ENCODE measurements around the gene CACNA2D1. TPM values are rescaled to one million over a fixed set of nuclear protein-coding genes. Genes with fewer than 3 reads are reported as not detected.

Gene CACNA2D1
- total RNA-seq, 4 donors from 2014 or later: 29.8 to 47.6 (median 36.6) TPM

GRCh38 chr7:82358009-82358578 is 85.5 kb downstream of the CACNA2D1 start:
- H3K4me3 ChIP-seq: no peak overlapping the region
- TF ChIP-seq POLR2AphosphoS5 (IDR thresholded peaks at IDR 0.05) (no peak), POLR2A (IDR thresholded peaks at IDR 0.05) (no peak), CTCF (IDR thresholded peaks at IDR 0.05) (no peak), EP300 (IDR thresholded peaks at IDR 0.05) (no peak)
- ATAC-seq: no peak
- no peaks in the 10 kb centered on the region for H3K9me3 ChIP-seq
- 41 to 81% methylated on average over 2 of the region's 2 CpGs for WGBS, 2 donors (ENCODE audit: low coverage in 1 of 2)
- H3K36me3 ChIP-seq: no peaks in the 10 kb centered on the region
- no peak overlapping the region for H3K27ac ChIP-seq
- peaks cover 0 to 34% (median 2%) of the 10 kb centered on the region in 3 donors for H3K4me1 ChIP-seq
- no peaks in the 10 kb centered on the region for H3K27me3 ChIP-seq

- WGBS, 2 donors (ENCODE audit: low coverage in 1 of 2): 37 to 38% methylated on average over 5 of the region's 5 CpGs
- Histone ChIP-seq H3K4me3 (no peak overlapping the region), H3K4me1 (no peaks in the 10 kb centered on the region), H3K27ac (no peak overlapping the region), H3K9me3 (no peaks in the 10 kb centered on the region), H3K27me3 (no peaks in the 10 kb centered on the region), H3K36me3 (peaks cover 0 to 5% of the 10 kb centered on the region in 2 donors)
- no peak for ATAC-seq
- TF ChIP-seq POLR2A (IDR thresholded peaks at IDR 0.05) (no peak), EP300 (IDR thresholded peaks at IDR 0.05) (no peak), CTCF (IDR thresholded peaks at IDR 0.05) (no peak), POLR2AphosphoS5 (IDR thresholded peaks at IDR 0.05) (no peak)
Measured at GRCh38 chr7:82348251-82348650, 95.3 kb downstream of the CACNA2D1 start.

- no peaks in the 10 kb centered on the region for H3K4me1 ChIP-seq
- H3K36me3 ChIP-seq: peaks cover 0 to 5% of the 10 kb centered on the region in 2 donors
- no peak for ATAC-seq
- no peaks in the 10 kb centered on the region for H3K27me3 ChIP-seq
- no peak overlapping the region for H3K27ac ChIP-seq
- H3K4me3 ChIP-seq: no peak overlapping the region
- H3K9me3 ChIP-seq: no peaks in the 10 kb centered on the region
- WGBS, 2 donors (ENCODE audit: low coverage in 1 of 2): 85% methylated on average over 1 of the region's 1 CpG; no CpG with 5 or more reads in 1 of the 2 donors
- TF ChIP-seq POLR2A (IDR thresholded peaks at IDR 0.05): no peak
- no peak for TF ChIP-seq POLR2AphosphoS5 (IDR thresholded peaks at IDR 0.05)
- no peak for TF ChIP-seq EP300 (IDR thresholded peaks at IDR 0.05)
- TF ChIP-seq CTCF (IDR thresholded peaks at IDR 0.05): no peak
Measured at GRCh38 chr7:82347808-82348207, 95.8 kb downstream of the CACNA2D1 start.

GRCh38 chr7:82345886-82346285 is 97.7 kb downstream of the CACNA2D1 start:
- no peaks in the 10 kb centered on the region for H3K9me3 ChIP-seq
- no peak overlapping the region for H3K4me3 ChIP-seq
- H3K36me3 ChIP-seq: peaks cover 0 to 5% of the 10 kb centered on the region in 2 donors
- no peak for ATAC-seq
- TF ChIP-seq EP300 (IDR thresholded peaks at IDR 0.05) (no peak), CTCF (IDR thresholded peaks at IDR 0.05) (no peak), POLR2A (IDR thresholded peaks at IDR 0.05) (no peak), POLR2AphosphoS5 (IDR thresholded peaks at IDR 0.05) (no peak)
- no peaks in the 10 kb centered on the region for H3K27me3 ChIP-seq
- no peak overlapping the region for H3K27ac ChIP-seq
- H3K4me1 ChIP-seq: no peaks in the 10 kb centered on the region

GRCh38 chr7:82343716-82344115 is 99.9 kb downstream of the CACNA2D1 start:
- TF ChIP-seq EP300 (IDR thresholded peaks at IDR 0.05) (no peak), POLR2AphosphoS5 (IDR thresholded peaks at IDR 0.05) (no peak), CTCF (IDR thresholded peaks at IDR 0.05) (no peak), POLR2A (IDR thresholded peaks at IDR 0.05) (no peak)
- Histone ChIP-seq H3K27ac (no peak overlapping the region), H3K9me3 (no peaks in the 10 kb centered on the region), H3K36me3 (peaks cover 0 to 5% of the 10 kb centered on the region in 2 donors), H3K27me3 (no peaks in the 10 kb centered on the region), H3K4me1 (no peaks in the 10 kb centered on the region), H3K4me3 (no peak overlapping the region)
- no peak for ATAC-seq
- WGBS, 2 donors (ENCODE audit: low coverage in 1 of 2): 41 to 63% methylated on average over 1 of the region's 1 CpG
